ENCODE results near the gene ADNP. TPM values are rescaled to one million over a fixed set of nuclear protein-coding genes. Genes with fewer than 3 reads are reported as not detected.

The ADNP gene
- polyA plus RNA-seq, 1 donor from 2014 or later: 78.5 TPM

DNA sequence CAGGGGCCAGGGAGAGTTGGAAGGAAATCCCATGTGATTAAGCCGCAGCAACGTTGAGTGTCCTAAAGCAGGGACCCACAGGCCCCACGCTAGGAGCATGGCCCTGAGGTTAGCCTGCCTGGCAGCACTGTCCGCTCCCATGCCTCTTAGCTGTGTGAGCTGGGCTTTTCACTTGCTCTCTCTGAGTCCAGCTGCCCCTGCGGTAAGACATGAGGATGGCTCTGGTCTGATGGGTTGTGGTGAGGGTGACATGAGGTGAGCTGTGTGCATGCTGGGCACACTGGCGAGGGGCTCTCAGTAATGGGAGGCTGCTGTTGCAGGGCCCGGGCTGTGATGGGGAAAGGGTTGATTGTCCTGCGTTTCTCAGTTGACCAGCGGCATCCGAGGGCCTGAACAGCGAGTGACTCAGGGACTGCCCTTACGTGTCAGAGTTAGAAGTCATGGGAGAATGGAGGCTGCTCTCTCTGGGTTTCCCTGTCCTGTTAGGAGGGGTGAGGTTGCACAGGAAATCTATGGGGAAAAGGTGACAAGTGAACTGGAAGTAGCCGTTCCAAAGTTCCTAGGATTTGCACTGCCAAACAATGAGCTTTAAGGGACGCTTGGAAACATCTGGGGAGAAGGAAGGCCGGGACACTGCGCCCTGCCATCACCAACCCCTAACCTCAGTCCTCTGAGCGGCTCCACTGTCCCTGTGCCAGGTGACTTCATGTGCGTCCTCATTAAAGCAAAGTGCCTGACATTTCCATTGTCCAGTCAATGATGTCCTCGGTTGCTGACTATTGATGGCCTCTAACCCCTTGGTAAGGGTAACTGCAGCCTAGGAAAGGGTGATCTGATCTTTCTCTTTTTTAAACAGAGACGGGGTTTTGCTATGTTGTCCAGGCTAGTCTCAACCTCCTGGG, 51.3 kb downstream of the ADNP start:
- H3K27me3 ChIP-seq (ENCODE audit: insufficient read depth, low read depth, low read length): no peaks in the 10 kb centered on the region
- H2AFZ ChIP-seq (ENCODE audit: low read depth, low read length): no peak overlapping the region
- TF ChIP-seq EP300 (conservative IDR thresholded peaks at IDR 0.05; ENCODE audit: poor library complexity, severe bottlenecking) (no peak), SMC3 (conservative IDR thresholded peaks at IDR 0.05; ENCODE audit: poor library complexity) (no peak), TAF1 (IDR thresholded peaks at IDR 0.05; ENCODE audit: low read depth) (no peak), EZH2 (IDR thresholded peaks at IDR 0.05; ENCODE audit: borderline replicate concordance, insufficient read depth, low read length, poor library complexity, severe bottlenecking) (no peak), POLR2AphosphoS5 (IDR thresholded peaks at IDR 0.05) (no peak)
- TF ChIP-seq, protein P1, sequence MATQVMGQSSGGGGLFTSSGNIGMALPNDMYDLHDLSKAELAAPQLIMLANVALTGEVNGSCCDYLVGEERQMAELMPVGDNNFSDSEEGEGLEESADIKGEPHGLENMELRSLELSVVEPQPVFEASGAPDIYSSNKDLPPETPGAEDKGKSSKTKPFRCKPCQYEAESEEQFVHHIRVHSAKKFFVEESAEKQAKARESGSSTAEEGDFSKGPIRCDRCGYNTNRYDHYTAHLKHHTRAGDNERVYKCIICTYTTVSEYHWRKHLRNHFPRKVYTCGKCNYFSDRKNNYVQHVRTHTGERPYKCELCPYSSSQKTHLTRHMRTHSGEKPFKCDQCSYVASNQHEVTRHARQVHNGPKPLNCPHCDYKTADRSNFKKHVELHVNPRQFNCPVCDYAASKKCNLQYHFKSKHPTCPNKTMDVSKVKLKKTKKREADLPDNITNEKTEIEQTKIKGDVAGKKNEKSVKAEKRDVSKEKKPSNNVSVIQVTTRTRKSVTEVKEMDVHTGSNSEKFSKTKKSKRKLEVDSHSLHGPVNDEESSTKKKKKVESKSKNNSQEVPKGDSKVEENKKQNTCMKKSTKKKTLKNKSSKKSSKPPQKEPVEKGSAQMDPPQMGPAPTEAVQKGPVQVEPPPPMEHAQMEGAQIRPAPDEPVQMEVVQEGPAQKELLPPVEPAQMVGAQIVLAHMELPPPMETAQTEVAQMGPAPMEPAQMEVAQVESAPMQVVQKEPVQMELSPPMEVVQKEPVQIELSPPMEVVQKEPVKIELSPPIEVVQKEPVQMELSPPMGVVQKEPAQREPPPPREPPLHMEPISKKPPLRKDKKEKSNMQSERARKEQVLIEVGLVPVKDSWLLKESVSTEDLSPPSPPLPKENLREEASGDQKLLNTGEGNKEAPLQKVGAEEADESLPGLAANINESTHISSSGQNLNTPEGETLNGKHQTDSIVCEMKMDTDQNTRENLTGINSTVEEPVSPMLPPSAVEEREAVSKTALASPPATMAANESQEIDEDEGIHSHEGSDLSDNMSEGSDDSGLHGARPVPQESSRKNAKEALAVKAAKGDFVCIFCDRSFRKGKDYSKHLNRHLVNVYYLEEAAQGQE (IDR thresholded peaks at IDR 0.05; ENCODE audit: borderline replicate concordance): no peak
- TF ChIP-seq, protein P2, sequence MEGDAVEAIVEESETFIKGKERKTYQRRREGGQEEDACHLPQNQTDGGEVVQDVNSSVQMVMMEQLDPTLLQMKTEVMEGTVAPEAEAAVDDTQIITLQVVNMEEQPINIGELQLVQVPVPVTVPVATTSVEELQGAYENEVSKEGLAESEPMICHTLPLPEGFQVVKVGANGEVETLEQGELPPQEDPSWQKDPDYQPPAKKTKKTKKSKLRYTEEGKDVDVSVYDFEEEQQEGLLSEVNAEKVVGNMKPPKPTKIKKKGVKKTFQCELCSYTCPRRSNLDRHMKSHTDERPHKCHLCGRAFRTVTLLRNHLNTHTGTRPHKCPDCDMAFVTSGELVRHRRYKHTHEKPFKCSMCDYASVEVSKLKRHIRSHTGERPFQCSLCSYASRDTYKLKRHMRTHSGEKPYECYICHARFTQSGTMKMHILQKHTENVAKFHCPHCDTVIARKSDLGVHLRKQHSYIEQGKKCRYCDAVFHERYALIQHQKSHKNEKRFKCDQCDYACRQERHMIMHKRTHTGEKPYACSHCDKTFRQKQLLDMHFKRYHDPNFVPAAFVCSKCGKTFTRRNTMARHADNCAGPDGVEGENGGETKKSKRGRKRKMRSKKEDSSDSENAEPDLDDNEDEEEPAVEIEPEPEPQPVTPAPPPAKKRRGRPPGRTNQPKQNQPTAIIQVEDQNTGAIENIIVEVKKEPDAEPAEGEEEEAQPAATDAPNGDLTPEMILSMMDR (IDR thresholded peaks at IDR 0.05; ENCODE audit: poor library complexity, severe bottlenecking): no peak
- H3F3A ChIP-seq (ENCODE audit: insufficient read depth, low read length, poor library complexity, severe bottlenecking): no peaks in the 10 kb centered on the region
- H3K4me3 ChIP-seq (ENCODE audit: low read length): no peak overlapping the region
- H3K9ac ChIP-seq (ENCODE audit: low read length): no peak overlapping the region
- H3K36me3 ChIP-seq (ENCODE audit: insufficient read depth, low read length): no peaks in the 10 kb centered on the region
- no peaks in the 10 kb centered on the region for H3K79me2 ChIP-seq (replicated peaks; ENCODE audit: insufficient read depth, low read length)
- H3K4me2 ChIP-seq (ENCODE audit: low read length): no peak overlapping the region
- H3K9me3 ChIP-seq (ENCODE audit: low read length): no peaks in the 10 kb centered on the region
- no peak overlapping the region for H3K27ac ChIP-seq (ENCODE audit: low read length)
- no peaks in the 10 kb centered on the region for H4K20me1 ChIP-seq (ENCODE audit: insufficient read depth)
- no peaks in the 10 kb centered on the region for H3K9me2 ChIP-seq (ENCODE audit: insufficient read depth, low read length)

DNA sequence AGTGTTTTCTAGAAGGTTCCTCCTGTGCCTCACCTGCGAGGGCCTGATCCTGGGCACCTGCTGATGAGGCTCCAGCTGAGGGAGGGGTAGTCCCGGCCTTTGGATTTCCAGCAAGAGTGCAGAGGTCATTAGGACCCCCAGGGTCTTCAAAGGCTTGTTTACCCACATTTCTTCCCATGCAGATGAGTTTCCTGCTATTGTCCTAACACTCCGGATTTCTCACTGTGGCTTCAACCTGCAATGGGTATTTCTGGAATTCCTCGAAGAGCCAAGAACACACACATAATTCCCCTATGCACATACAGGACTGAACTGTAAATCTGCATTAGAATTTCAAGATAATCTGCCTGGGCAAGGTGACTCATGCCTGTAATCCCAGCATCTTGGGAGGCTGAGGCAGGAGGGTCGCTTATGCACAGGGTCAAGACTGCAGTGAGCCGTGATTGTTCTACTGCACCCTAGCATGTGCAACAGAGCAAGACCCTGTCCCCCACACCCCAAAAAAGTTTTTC, 53.9 kb downstream of the ADNP start:
- H3K9ac ChIP-seq (ENCODE audit: low read length): no peak overlapping the region
- no peaks in the 10 kb centered on the region for H3K79me2 ChIP-seq (replicated peaks; ENCODE audit: insufficient read depth, low read length)
- H3K9me3 ChIP-seq (ENCODE audit: low read length): no peaks in the 10 kb centered on the region
- no peaks in the 10 kb centered on the region for H4K20me1 ChIP-seq (ENCODE audit: insufficient read depth)
- no peaks in the 10 kb centered on the region for H3K27me3 ChIP-seq (ENCODE audit: insufficient read depth, low read depth, low read length)
- TF ChIP-seq TAF1 (IDR thresholded peaks at IDR 0.05; ENCODE audit: low read depth) (no peak), POLR2AphosphoS5 (IDR thresholded peaks at IDR 0.05) (no peak), SMC3 (conservative IDR thresholded peaks at IDR 0.05; ENCODE audit: poor library complexity) (no peak), RAD21 (conservative IDR thresholded peaks at IDR 0.05) (no peak), EZH2 (IDR thresholded peaks at IDR 0.05; ENCODE audit: borderline replicate concordance, insufficient read depth, low read length, poor library complexity, severe bottlenecking) (no peak), EP300 (conservative IDR thresholded peaks at IDR 0.05; ENCODE audit: poor library complexity, severe bottlenecking) (no peak), MXI1 (conservative IDR thresholded peaks at IDR 0.05; ENCODE audit: poor library complexity, severe bottlenecking) (no peak)
- TF ChIP-seq, protein P2 (IDR thresholded peaks at IDR 0.05; ENCODE audit: poor library complexity, severe bottlenecking): no peak
- TF ChIP-seq, protein P1 (IDR thresholded peaks at IDR 0.05; ENCODE audit: borderline replicate concordance): no peak
- no peak overlapping the region for H3K4me3 ChIP-seq (ENCODE audit: low read length)
- H3K9me2 ChIP-seq (ENCODE audit: insufficient read depth, low read length): no peaks in the 10 kb centered on the region
- H3K36me3 ChIP-seq (ENCODE audit: insufficient read depth, low read length): no peaks in the 10 kb centered on the region
- no peaks in the 10 kb centered on the region for H3F3A ChIP-seq (ENCODE audit: insufficient read depth, low read length, poor library complexity, severe bottlenecking)
- H3K27ac ChIP-seq (ENCODE audit: low read length): no peak overlapping the region
- no peak overlapping the region for H3K4me2 ChIP-seq (ENCODE audit: low read length)
- H2AFZ ChIP-seq (ENCODE audit: low read depth, low read length): no peak overlapping the region

All from neural cell (in vitro differentiated cells).